ENCODE data around the gene MCTP1. TPM values are rescaled to one million over a fixed set of nuclear protein-coding genes. Genes with fewer than 3 reads are reported as not detected.

MCTP1 gene
- total RNA-seq, 1 donor = 5.8 TPM

DNA sequence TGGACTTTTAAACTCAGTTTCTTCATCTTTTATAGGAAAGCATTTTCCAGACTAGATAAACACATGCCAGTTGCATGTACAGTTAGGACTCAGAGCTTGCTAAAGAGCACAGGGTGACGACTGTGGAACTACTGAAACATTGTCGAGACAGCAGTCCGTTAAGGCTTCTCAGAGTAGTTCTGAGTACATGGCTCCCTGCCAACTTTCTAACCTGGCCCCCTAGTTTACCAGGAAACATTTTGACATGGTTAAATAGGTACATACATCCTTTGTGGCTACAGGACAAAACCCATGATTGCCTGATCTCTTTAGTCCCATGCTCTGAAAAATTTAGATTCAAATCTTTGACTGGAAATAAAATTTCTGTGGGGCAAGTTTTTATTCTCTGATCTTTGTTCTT lies 536.7 kb downstream of the MCTP1 start:
- no peaks in the 10 kb centered on the region for H3K9me3 ChIP-seq (ENCODE audit: low read depth, low read length)
- no peak overlapping the region for H3K4me2 ChIP-seq (ENCODE audit: insufficient read depth, low read length)
- H4K20me1 ChIP-seq (ENCODE audit: insufficient read depth, low read length) = no peaks in the 10 kb centered on the region
- no peaks in the 10 kb centered on the region for H3K27me3 ChIP-seq (ENCODE audit: insufficient read depth, low read length)
- no peaks in the 10 kb centered on the region for H3K79me2 ChIP-seq (ENCODE audit: insufficient read depth, low read length)
- H2AFZ ChIP-seq (ENCODE audit: low read length) = no peak overlapping the region
- no peak overlapping the region for H3K27ac ChIP-seq (ENCODE audit: low read depth, low read length)
- H3K4me3 ChIP-seq (ENCODE audit: insufficient read depth, low read length) = no peak overlapping the region
- DNase-seq (ENCODE audit: insufficient read length, low spot score, missing footprints) = no peak
- H3K36me3 ChIP-seq (ENCODE audit: insufficient read depth, low read length) = no peaks in the 10 kb centered on the region
- TF ChIP-seq CTCF (IDR thresholded peaks at IDR 0.05; ENCODE audit: extremely low read depth, low read depth, low read length) = no peak
- H3K4me1 ChIP-seq (ENCODE audit: insufficient read depth, low read length) = no peaks in the 10 kb centered on the region

DNA sequence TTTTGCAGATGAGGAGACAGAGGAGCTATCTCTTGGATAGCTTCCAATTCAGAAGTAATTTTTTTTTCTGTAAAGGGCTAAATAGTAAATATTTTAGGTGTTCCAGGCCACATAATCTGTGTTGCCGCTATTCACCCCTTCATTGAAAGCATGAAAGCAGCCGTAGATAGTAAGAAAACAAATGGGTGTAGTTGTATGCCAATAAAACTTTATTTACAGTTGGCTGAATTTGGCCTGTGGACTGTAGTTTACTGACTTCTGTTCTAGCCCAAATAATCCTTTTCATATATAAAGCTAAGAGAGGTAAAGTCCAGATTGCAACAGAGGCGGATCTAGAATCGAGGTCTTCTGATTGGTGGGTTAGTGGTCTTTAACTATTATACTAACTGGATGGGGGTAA lies 537.5 kb downstream of the MCTP1 start:
- Histone ChIP-seq H3K4me2 (ENCODE audit: insufficient read depth, low read length) (no peak overlapping the region), H4K20me1 (ENCODE audit: insufficient read depth, low read length) (no peaks in the 10 kb centered on the region), H3K79me2 (ENCODE audit: insufficient read depth, low read length) (no peaks in the 10 kb centered on the region), H3K27me3 (ENCODE audit: insufficient read depth, low read length) (no peaks in the 10 kb centered on the region), H3K27ac (ENCODE audit: low read depth, low read length) (no peak overlapping the region), H3K4me1 (ENCODE audit: insufficient read depth, low read length) (no peaks in the 10 kb centered on the region), H3K4me3 (ENCODE audit: insufficient read depth, low read length) (no peak overlapping the region), H2AFZ (ENCODE audit: low read length) (no peak overlapping the region), H3K9me3 (ENCODE audit: low read depth, low read length) (no peaks in the 10 kb centered on the region), H3K36me3 (ENCODE audit: insufficient read depth, low read length) (no peaks in the 10 kb centered on the region)
- TF ChIP-seq CTCF (IDR thresholded peaks at IDR 0.05; ENCODE audit: extremely low read depth, low read depth, low read length) = no peak
- no peak for DNase-seq (ENCODE audit: insufficient read length, low spot score, missing footprints)

GRCh38 chr5:94746731-94747124 lies 538.2 kb downstream of the MCTP1 start:
- Histone ChIP-seq H3K36me3 (ENCODE audit: insufficient read depth, low read length) (no peaks in the 10 kb centered on the region), H2AFZ (ENCODE audit: low read length) (no peak overlapping the region), H3K4me3 (ENCODE audit: insufficient read depth, low read length) (no peak overlapping the region), H3K4me1 (ENCODE audit: insufficient read depth, low read length) (no peaks in the 10 kb centered on the region), H3K27ac (ENCODE audit: low read depth, low read length) (no peak overlapping the region), H3K9me3 (ENCODE audit: low read depth, low read length) (no peaks in the 10 kb centered on the region), H3K79me2 (ENCODE audit: insufficient read depth, low read length) (no peaks in the 10 kb centered on the region), H4K20me1 (ENCODE audit: insufficient read depth, low read length) (no peaks in the 10 kb centered on the region), H3K27me3 (ENCODE audit: insufficient read depth, low read length) (no peaks in the 10 kb centered on the region), H3K4me2 (ENCODE audit: insufficient read depth, low read length) (no peak overlapping the region)
- DNase-seq (ENCODE audit: insufficient read length, low spot score, missing footprints) = no peak
- no peak for TF ChIP-seq CTCF (IDR thresholded peaks at IDR 0.05; ENCODE audit: extremely low read depth, low read depth, low read length)

DNA sequence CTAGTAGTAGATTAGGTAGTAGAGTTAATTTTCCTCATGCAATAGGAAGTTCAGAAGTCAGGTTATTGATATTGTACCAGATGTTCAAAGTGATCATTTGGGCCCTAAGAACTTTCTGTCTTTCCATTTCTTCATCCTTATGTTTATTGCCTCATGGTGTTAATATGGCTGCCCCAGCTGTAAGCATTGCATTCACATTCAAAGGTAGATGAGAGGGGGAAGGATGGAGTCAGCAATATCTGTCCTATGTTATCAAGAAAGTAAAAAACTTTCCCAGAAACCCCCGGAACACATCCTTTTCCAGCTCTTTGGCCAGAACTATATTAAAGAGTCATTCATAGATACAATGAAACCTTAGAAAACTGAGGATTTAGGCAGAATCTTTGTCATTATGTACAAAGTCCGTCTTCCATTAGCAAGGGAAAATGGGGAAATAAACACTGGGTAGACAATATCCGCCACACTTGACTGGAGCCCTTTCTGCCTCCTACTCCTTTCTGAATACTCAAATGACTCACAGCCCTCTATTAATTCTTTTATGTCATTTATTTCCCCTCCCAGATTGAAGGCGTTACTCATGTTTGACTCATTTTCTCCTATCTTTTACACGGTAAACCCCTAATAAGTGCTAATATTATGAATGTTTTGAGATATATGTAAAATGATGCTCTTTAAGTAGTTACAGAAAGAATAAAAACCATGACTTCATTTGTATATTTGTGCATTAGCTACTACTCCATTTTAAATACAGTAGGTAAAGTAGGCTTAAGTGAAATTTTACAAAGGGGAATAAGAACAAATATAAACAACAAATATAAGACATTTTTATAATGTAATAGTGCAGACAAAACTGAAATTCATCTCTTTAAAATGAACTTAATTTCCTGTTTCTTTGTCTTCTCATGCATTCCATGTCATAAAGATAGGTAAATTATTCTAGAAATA lies 538.8 kb downstream of the MCTP1 start:
- Histone ChIP-seq H3K4me2 (ENCODE audit: insufficient read depth, low read length) (no peak overlapping the region), H3K27me3 (ENCODE audit: insufficient read depth, low read length) (no peaks in the 10 kb centered on the region), H3K27ac (ENCODE audit: low read depth, low read length) (no peak overlapping the region), H3K36me3 (ENCODE audit: insufficient read depth, low read length) (no peaks in the 10 kb centered on the region), H3K4me1 (ENCODE audit: insufficient read depth, low read length) (no peaks in the 10 kb centered on the region), H3K79me2 (ENCODE audit: insufficient read depth, low read length) (no peaks in the 10 kb centered on the region), H4K20me1 (ENCODE audit: insufficient read depth, low read length) (no peaks in the 10 kb centered on the region), H3K9me3 (ENCODE audit: low read depth, low read length) (no peaks in the 10 kb centered on the region), H3K4me3 (ENCODE audit: insufficient read depth, low read length) (no peak overlapping the region), H2AFZ (ENCODE audit: low read length) (no peak overlapping the region)
- TF ChIP-seq CTCF (IDR thresholded peaks at IDR 0.05; ENCODE audit: extremely low read depth, low read depth, low read length) = no peak
- no peak for DNase-seq (ENCODE audit: insufficient read length, low spot score, missing footprints)

Data from osteoblast (primary cell).